Mucosa of rectum (tissue), 2 donors: Measurements from ENCODE around the gene KCNN4.
"Not testable (repeated sequence)": the region's sequence is repeated elsewhere in the genome, so short reads cannot be mapped to it uniquely, and the experiment has no call there.

Experiments used
- H3K27ac ChIP-seq, 2 donors: one replicate each; pipeline ENCODE4 v1.7.0; 2013; ENCODE audit warnings: inconsistent platforms in 2 of 2, low read depth in 2 of 2, low read length in 2 of 2
- H3K27me3 ChIP-seq, 2 donors: one replicate each; pipeline ENCODE4 v1.7.0; 2013; ENCODE audit warnings: low read length in 2 of 2; ENCODE audit not compliant: control insufficient read depth in 2 of 2, insufficient read depth in 2 of 2
- H3K36me3 ChIP-seq, 2 donors: one replicate each; pipeline ENCODE4 v1.7.0; 2013; ENCODE audit warnings: low read length in 2 of 2; ENCODE audit not compliant: control insufficient read depth in 2 of 2, insufficient read depth in 2 of 2
- H3K4me1 ChIP-seq, 2 donors: one replicate each; pipeline ENCODE4 v1.7.0; 2013; ENCODE audit warnings: low read length in 2 of 2, mild to moderate bottlenecking in 1 of 2; ENCODE audit not compliant: control insufficient read depth in 2 of 2, insufficient read depth in 2 of 2
- H3K4me3 ChIP-seq, 2 donors: one replicate each; pipeline ENCODE4 v1.7.0; 2013; ENCODE audit warnings: low read length in 2 of 2
- H3K9ac ChIP-seq, 2 donors: one replicate each; pipeline ENCODE4 v1.7.0; 2013; ENCODE audit warnings: low read length in 2 of 2, low read depth in 1 of 2, mild to moderate bottlenecking in 1 of 2
- H3K9me3 ChIP-seq, 2 donors: one replicate each; pipeline ENCODE4 v1.7.0; 2013; ENCODE audit warnings: low read length in 2 of 2; ENCODE audit not compliant: control insufficient read depth in 2 of 2
- donor health status: healthy.
- donor health status: Normal muscosa, but diverticular disease.

KCNN4 gene

DNA sequence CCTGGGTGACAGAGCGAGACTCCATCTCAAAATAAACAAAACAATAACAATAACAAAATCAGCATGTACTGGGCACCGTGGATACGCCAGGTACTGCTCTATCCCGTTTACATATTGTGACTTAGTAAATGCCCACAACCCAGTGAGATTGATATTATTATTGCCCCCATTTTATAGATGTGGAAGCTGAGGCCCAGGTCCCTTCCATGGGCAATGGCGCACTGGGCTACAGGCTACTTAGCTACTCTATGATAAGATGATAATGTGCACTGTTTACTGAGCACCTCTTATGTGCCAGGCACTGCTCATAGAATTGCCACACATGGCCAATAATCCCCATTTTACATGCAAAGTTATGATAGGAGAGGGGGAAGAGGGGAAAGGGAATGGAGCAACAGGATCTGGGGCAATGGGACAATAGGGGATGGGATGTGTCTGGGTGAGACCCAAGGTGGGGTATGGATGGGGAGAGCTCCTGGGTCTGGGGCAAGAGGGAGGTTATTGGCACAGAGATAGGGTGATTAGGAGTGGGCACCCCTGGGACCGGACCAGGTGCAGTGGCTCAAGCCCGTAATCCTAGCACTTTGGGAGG, 5.4 kb downstream of the KCNN4 start:
- Histone ChIP-seq H3K4me3 (no peak overlapping the region), H3K9me3 (no peaks in the 10 kb centered on the region), H3K4me1 (peaks cover 51 to 53% of the 10 kb centered on the region in 2 donors), H3K9ac (no peak overlapping the region), H3K27ac (no peak overlapping the region), H3K36me3 (peaks cover 7 to 27% of the 10 kb centered on the region in 2 donors), H3K27me3 (no peaks in the 10 kb centered on the region)

DNA sequence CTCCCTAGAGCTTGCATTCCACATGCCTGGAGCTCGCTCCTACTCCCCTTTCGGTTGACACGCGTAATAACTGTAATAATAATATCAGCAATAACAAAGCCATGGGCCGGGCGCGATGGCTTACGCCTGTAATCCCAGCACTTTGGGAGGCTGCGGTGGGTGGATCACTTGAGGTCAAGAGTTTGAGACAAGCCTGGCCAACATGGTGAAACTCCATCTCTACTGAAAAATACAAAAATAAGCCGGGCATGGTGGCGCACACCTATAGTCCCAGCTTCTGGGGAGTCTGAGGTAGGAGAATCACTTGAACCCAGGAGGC, 5.9 kb downstream of the KCNN4 start:
- H3K9ac ChIP-seq: peak overlapping the region in 1 of 2 donors; percentile 22
- peaks cover 54 to 56% of the 10 kb centered on the region in 2 donors for H3K4me1 ChIP-seq

DNA sequence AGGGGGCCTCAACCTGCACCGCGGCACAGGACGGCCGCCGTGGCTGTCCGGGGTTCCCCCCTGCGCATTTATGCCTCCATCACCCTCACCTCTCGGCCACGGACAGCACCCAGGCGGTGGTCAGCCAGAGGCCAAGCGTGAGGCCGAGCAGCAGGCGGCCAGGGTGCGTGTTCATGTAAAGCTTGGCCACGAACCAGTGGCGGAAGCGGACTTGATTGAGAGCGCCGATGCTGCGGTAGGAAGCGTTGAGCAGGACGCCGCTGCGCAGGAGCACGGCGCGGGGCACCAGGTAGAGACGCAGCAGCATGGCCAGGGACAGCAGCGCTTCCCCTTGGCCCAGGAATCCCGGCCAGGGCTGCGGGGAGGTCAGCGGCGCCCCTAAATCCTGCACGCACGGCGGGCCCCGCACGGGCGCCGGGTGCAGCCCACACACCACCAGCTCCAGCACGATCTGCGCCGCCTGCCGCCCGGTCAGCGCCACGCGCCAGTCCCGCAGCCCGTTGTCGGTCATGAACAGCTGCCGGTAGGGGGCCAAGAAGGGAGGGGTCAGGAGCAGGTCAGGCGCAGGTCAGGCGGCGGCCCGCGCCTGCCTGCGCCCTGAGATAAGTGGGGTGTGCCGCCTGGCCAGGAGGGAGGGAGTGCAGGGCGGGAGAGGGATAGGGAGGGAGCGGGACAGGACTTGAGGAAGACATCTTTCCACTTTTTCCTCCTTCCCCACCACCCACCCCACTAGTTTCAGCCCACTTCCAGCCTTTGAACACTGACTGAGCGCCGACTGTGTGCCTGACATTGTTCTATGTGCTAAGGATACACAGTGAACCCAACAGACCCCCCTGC, 6.5 kb downstream of the KCNN4 start:
- Histone ChIP-seq H3K27ac (no peak overlapping the region), H3K4me1 (peaks cover 55 to 56% of the 10 kb centered on the region in 2 donors), H3K4me3 (no peak overlapping the region), H3K36me3 (peaks cover 7 to 37% of the 10 kb centered on the region in 2 donors), H3K9me3 (no peaks in the 10 kb centered on the region), H3K9ac (peak overlapping the region in 1 of 2 donors; percentile 22), H3K27me3 (no peaks in the 10 kb centered on the region)

More for the DNA sequence above, 5.9 kb downstream of the KCNN4 start:
- not testable (repeated sequence) for H3K27me3 ChIP-seq, H3K4me3 ChIP-seq, H3K27ac ChIP-seq, H3K9me3 ChIP-seq
- peaks cover 7 to 31% of the 10 kb centered on the region in 2 donors for H3K36me3 ChIP-seq

DNA sequence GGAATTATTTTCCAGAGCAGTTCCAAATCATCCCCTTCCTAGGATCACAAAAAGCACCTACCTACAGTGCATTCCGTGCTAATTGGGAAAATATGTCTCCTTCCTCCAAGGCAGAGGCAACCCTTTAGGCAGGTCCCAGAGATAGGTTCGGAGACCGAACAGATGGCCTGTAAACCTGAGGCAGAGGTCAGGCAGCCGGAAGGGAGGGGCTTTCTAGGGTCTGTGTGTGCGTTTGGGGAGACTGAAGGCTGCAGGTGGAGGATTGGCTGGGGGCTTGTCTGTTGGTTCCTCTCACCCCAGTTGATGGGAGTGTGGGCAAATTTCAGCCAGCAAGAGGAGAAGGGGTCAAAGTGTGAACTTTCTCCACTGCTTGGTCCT, 7.1 kb downstream of the KCNN4 start:
- no peak overlapping the region for H3K9ac ChIP-seq
- H3K36me3 ChIP-seq: peaks cover 10 to 43% of the 10 kb centered on the region in 2 donors
- H3K4me3 ChIP-seq: no peak overlapping the region
- peaks cover 55 to 57% of the 10 kb centered on the region in 2 donors for H3K4me1 ChIP-seq
- H3K27me3 ChIP-seq: no peaks in the 10 kb centered on the region
- H3K27ac ChIP-seq: no peak overlapping the region
- H3K9me3 ChIP-seq: no peaks in the 10 kb centered on the region

DNA sequence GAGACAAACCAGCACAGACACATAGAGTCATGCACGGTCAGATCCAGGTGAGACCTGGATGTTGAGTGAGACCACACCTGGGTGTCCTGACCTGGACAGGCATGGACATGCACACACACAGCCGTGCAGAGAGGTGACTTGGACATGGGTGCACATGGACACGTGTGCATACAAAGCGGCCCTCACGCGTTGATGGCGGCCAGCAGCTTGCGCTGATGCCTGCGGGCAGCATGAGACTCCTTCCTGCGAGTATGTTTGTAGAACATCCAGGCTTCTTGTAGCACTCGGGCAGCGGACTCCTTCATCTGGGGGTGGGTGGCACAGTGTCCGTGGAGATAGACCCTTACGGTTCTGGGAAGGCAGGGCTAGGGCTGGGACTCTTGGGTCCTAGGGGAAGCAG, 11.5 kb downstream of the KCNN4 start:
- H3K4me3 ChIP-seq: no peak overlapping the region
- no peaks in the 10 kb centered on the region for H3K9me3 ChIP-seq
- H3K9ac ChIP-seq: peak overlapping the region; percentile 14 to 38
- H3K27ac ChIP-seq: peak overlapping the region; percentile 65 to 81
- H3K4me1 ChIP-seq: peaks cover 51 to 52% of the 10 kb centered on the region in 2 donors
- no peaks in the 10 kb centered on the region for H3K27me3 ChIP-seq
- peaks cover 10 to 47% of the 10 kb centered on the region in 2 donors for H3K36me3 ChIP-seq

DNA sequence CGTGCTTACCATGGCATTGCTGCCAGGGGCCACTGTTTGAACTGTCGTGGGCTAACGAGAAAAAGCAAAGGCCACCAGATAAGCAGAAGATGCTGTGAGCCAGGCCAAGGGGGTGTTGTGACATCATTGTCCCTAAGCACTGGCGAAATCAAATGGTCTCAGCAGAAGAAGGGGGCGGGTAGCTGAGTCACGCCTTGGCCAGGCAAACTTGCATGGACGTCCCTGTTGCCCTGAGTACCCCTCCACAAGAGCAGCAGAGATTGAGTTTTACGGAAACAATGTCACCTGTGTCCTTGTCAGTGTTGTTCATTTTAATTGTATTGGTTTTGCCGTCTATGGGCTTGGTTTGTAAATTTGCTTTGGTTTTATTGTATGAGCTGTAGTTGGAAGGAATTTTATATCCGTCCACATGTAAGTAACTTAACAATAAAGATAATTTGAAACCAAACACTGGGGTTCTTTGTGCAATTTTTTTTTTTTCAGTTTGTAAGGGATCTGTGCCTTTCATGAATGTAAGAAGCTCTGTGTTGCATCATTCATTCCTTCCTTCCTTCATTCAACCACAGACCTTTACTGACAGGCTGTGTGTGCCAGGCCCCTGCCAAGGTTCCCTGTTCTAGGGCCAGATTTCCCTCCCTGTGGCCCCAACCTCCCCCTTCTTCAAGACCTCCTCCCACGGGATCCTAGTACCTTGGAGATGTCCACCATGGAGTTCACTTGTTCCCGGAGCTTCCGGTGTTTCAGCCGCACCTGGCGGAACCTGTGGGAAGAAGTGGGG, 12.3 kb downstream of the KCNN4 start:
- no peaks in the 10 kb centered on the region for H3K9me3 ChIP-seq
- H3K9ac ChIP-seq: peak overlapping the region; percentile 16 to 17
- H3K27ac ChIP-seq: peak overlapping the region; percentile 65 to 81
- H3K36me3 ChIP-seq: peaks cover 7 to 41% of the 10 kb centered on the region in 2 donors
- H3K4me3 ChIP-seq: no peak overlapping the region
- H3K27me3 ChIP-seq: no peaks in the 10 kb centered on the region
- peaks cover 47 to 48% of the 10 kb centered on the region in 2 donors for H3K4me1 ChIP-seq

DNA sequence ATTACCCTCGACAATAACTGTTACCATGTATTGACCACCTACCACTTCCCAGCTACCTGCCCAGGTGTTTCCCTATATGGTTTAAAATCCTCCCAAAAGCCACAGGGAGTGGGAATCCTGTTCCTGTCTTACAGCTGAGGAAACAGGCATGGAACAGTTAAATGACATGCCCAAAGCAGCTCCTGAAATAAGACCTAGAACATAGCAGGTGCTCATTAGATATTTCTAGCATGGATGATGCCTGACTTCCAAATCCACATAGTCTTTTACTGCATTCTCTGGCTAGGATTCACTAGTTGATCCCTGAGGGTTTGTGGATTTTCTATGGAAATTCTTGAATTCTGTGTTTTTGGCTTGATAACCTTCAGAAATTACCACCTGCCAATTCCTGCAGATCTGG, 13.0 kb downstream of the KCNN4 start:
- peaks cover 7 to 40% of the 10 kb centered on the region in 2 donors for H3K36me3 ChIP-seq
- H3K27me3 ChIP-seq: no peaks in the 10 kb centered on the region
- H3K27ac ChIP-seq: peak overlapping the region; percentile 62 to 64
- H3K4me3 ChIP-seq: no peak overlapping the region
- H3K9ac ChIP-seq: peak overlapping the region; percentile 16 to 17
- peaks cover 48 to 49% of the 10 kb centered on the region in 2 donors for H3K4me1 ChIP-seq
- no peaks in the 10 kb centered on the region for H3K9me3 ChIP-seq

DNA sequence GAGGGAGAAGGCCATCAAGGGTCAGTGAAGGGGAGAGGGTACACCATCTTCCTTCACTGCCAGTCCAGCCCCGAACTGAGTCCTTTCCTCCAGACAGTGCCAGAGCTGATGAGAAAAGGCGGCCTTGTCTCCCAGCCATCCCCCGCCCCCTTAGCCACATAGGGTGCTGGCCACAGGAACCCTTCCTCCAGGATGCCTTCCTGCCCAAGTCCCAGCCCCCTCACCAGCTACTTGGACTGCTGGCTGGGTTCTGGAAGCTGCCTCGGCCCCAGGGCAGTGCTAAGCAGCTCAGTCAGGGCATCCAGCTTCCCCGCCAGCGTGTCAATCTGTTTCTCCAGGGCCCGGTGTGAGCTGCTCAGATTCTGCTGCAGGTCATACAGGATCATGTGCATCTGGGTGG, 13.5 kb downstream of the KCNN4 start:
- peak overlapping the region in 1 of 2 donors; percentile 82 for H3K27ac ChIP-seq
- H3K27me3 ChIP-seq: no peaks in the 10 kb centered on the region
- H3K9me3 ChIP-seq: no peaks in the 10 kb centered on the region
- peaks cover 7 to 37% of the 10 kb centered on the region in 2 donors for H3K36me3 ChIP-seq
- no peak overlapping the region for H3K9ac ChIP-seq
- no peak overlapping the region for H3K4me3 ChIP-seq
- peaks cover 48 to 49% of the 10 kb centered on the region in 2 donors for H3K4me1 ChIP-seq

DNA sequence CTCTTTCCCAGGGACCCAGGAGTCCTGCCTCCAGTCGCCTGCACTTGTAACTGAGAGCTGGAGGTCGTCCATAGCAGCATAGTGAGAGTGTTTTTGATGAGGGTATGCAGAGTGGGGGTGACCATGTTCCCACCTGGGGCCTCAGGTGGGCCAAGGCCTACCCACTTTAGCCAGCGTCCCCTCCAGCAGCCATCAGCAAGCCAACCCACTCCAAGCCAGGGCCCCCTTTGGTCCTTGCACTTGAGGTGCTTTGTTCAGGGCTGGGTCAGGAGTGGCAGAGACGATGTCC, 14.1 kb downstream of the KCNN4 start:
- Histone ChIP-seq H3K9me3 (no peaks in the 10 kb centered on the region), H3K9ac (no peak overlapping the region), H3K4me1 (peaks cover 49 to 52% of the 10 kb centered on the region in 2 donors), H3K4me3 (no peak overlapping the region), H3K36me3 (peaks cover 7 to 31% of the 10 kb centered on the region in 2 donors), H3K27me3 (no peaks in the 10 kb centered on the region), H3K27ac (peak overlapping the region in 1 of 2 donors; percentile 82)
